ENCODE results near the gene INHBB. TPM values are rescaled to one million over a fixed set of nuclear protein-coding genes. Genes with fewer than 3 reads are reported as not detected.

The INHBB gene
- total RNA-seq, 1 experiment from 2014 or later, result not detected

DNA sequence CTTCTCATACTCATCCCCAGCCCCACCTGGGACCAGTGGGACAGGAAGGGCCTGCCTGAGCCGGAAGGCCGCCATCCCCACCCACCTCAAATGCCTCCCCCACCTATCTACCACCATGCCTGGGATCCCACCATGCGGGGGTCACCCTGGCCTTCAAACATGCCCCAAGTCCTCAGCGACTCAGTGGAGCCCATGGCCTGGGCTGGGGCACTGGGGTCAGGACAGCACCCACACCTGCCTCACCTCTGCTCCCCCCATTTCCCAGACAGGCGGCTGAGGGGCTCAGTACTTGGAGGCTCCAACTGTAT lies 7.6 kb downstream of the INHBB start:
- no peak overlapping the region for H3K27ac Mint-ChIP-seq (ENCODE audit: unreplicated experiment)
- CTCF ChIA-PET, result no interaction called here

DNA sequence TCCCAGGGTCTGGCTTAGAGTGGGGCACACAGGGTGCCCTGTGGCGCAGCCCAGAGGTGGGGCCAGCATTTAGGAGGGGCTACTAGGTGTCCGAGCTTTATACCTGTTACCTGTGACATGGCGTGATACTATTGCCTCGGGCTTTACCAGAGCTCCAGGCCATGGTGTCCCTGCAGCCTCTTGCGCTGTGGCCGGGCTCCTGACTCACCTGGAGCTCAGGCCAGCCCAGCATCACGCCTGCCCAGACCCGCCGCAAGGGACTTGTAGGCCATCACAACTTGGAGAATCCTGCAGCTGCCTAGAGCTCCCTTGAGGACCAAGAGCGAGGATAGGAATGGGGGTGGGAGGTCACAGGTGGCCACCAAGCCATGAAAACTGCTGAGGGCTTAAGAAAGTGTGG lies 8.0 kb downstream of the INHBB start:
- no peak overlapping the region for H3K27ac Mint-ChIP-seq (ENCODE audit: unreplicated experiment)
- TF ChIP-seq, protein P1, sequence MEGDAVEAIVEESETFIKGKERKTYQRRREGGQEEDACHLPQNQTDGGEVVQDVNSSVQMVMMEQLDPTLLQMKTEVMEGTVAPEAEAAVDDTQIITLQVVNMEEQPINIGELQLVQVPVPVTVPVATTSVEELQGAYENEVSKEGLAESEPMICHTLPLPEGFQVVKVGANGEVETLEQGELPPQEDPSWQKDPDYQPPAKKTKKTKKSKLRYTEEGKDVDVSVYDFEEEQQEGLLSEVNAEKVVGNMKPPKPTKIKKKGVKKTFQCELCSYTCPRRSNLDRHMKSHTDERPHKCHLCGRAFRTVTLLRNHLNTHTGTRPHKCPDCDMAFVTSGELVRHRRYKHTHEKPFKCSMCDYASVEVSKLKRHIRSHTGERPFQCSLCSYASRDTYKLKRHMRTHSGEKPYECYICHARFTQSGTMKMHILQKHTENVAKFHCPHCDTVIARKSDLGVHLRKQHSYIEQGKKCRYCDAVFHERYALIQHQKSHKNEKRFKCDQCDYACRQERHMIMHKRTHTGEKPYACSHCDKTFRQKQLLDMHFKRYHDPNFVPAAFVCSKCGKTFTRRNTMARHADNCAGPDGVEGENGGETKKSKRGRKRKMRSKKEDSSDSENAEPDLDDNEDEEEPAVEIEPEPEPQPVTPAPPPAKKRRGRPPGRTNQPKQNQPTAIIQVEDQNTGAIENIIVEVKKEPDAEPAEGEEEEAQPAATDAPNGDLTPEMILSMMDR (IDR thresholded peaks at IDR 0.05; ENCODE audit: unreplicated experiment), result no peak
- DNase-seq, result no peak
- BruUV-seq (replicated peaks), result no TSS peak
- H3K27me3 Mint-ChIP-seq (ENCODE audit: unreplicated experiment), result peaks cover 72% of the 10 kb centered on the region
- CTCF ChIA-PET, result no interaction called here
- H3K9me3 Mint-ChIP-seq (ENCODE audit: low read depth, unreplicated experiment), result no peaks in the 10 kb centered on the region
- intact Hi-C loops (cut with micrococcal nuclease; ENCODE audit: unreplicated experiment), result no loop called here
- no peak overlapping the region for H3K4me3 Mint-ChIP-seq (ENCODE audit: low read depth, unreplicated experiment)
- no peaks in the 10 kb centered on the region for H3K36me3 Mint-ChIP-seq (ENCODE audit: insufficient read depth, unreplicated experiment)
- H3K4me1 Mint-ChIP-seq (ENCODE audit: low read depth, unreplicated experiment), result no peaks in the 10 kb centered on the region

More for the DNA sequence above, 7.6 kb downstream of the INHBB start:
- H3K4me3 Mint-ChIP-seq (ENCODE audit: low read depth, unreplicated experiment), result no peak overlapping the region
- TF ChIP-seq, protein P1 (IDR thresholded peaks at IDR 0.05; ENCODE audit: unreplicated experiment), result no peak
- H3K27me3 Mint-ChIP-seq (ENCODE audit: unreplicated experiment), result peaks cover 72% of the 10 kb centered on the region
- no peaks in the 10 kb centered on the region for H3K9me3 Mint-ChIP-seq (ENCODE audit: low read depth, unreplicated experiment)
- intact Hi-C loops (cut with micrococcal nuclease; ENCODE audit: unreplicated experiment), result no loop called here
- no TSS peak for BruUV-seq (replicated peaks)
- no peaks in the 10 kb centered on the region for H3K36me3 Mint-ChIP-seq (ENCODE audit: insufficient read depth, unreplicated experiment)
- H3K4me1 Mint-ChIP-seq (ENCODE audit: low read depth, unreplicated experiment), result no peaks in the 10 kb centered on the region
- DNase-seq, result no peak

DNA sequence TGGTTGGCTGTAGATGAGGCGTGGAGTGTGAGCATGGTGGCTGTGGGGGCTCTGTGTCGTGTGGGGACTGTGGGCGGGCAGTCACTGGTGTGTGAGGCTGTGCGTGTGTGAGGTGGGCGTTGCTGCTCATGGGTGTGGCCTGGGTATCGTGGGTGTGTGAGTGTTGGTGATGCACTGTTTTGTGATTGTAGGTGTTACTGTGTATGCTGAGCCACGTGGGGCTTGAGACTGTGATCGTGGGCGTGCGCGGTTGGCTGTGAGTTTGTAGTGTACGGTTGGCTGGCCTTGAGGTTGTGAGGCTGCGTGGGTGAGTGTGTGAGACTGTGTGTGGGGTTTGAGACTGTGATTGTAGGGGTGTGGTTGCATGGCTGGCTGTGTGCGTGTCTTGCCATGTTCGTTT lies 8.5 kb downstream of the INHBB start:
- TF ChIP-seq, protein P1 (IDR thresholded peaks at IDR 0.05; ENCODE audit: unreplicated experiment), result no peak
- Mint-ChIP-seq H3K27ac (ENCODE audit: unreplicated experiment) (no peak overlapping the region), H3K4me3 (ENCODE audit: low read depth, unreplicated experiment) (no peak overlapping the region), H3K4me1 (ENCODE audit: low read depth, unreplicated experiment) (no peaks in the 10 kb centered on the region), H3K9me3 (ENCODE audit: low read depth, unreplicated experiment) (no peaks in the 10 kb centered on the region), H3K36me3 (ENCODE audit: insufficient read depth, unreplicated experiment) (no peaks in the 10 kb centered on the region), H3K27me3 (ENCODE audit: unreplicated experiment) (peaks cover 72% of the 10 kb centered on the region)
- intact Hi-C loops (cut with micrococcal nuclease; ENCODE audit: unreplicated experiment), result no loop called here
- CTCF ChIA-PET, result no interaction called here
- BruUV-seq (replicated peaks), result no TSS peak
- no peak for DNase-seq

DNA sequence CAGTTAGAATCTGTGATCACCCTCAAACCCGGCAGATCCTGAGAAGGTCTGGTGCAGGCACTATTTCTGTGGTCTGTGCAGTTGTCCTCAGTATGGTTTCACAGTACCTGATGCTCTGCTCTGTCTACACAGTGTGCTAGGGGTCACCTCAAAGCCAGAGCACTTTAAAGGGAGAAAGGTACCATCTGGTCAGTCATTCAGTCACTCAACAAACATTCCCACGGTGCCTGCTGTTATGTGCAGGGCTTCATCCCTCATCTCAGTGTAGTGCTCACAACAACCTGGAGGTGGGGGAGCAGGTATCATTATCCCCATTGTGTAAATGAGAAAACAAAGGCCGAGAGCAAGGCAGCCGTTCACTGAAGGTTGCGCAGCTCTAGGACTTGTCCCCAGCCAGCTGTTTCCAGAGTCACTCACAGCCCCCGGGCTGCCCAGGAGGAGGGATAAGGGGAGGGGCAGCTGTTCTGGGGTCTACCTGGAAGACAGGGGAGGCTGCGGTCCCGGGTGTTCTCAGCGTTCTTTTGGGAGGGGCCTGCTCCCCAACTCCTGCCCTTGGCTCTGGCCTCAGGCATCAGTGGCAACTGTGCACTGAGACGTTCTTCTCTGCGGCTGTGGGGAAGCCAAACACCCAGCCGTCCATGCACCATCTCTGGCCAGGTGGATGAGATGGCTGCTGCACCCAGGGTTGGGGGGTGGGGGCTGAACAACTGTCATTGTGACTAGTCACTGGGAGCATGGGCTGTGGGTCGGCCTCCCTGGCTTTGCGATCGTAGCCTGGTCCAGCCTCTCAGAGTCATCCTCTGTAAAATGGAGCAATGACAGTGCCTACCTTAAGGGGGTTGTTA lies 9.2 kb downstream of the INHBB start:
- intact Hi-C loops (cut with micrococcal nuclease; ENCODE audit: unreplicated experiment), result no loop called here
- DNase-seq, result no peak
- Mint-ChIP-seq H3K27ac (ENCODE audit: unreplicated experiment) (no peak overlapping the region), H3K36me3 (ENCODE audit: insufficient read depth, unreplicated experiment) (no peaks in the 10 kb centered on the region), H3K4me1 (ENCODE audit: low read depth, unreplicated experiment) (no peaks in the 10 kb centered on the region), H3K4me3 (ENCODE audit: low read depth, unreplicated experiment) (no peak overlapping the region), H3K9me3 (ENCODE audit: low read depth, unreplicated experiment) (no peaks in the 10 kb centered on the region), H3K27me3 (ENCODE audit: unreplicated experiment) (peaks cover 72% of the 10 kb centered on the region)
- TF ChIP-seq, protein P1 (IDR thresholded peaks at IDR 0.05; ENCODE audit: unreplicated experiment), result no peak
- CTCF ChIA-PET, result no interaction called here
- no TSS peak for BruUV-seq (replicated peaks)

All from Calu3 (cell line).